ENCODE measurements around the gene EVPL.
"Not testable (repeated sequence)": the region's sequence is repeated elsewhere in the genome, so short reads cannot be mapped to it uniquely, and the experiment has no call there.

Gene EVPL

DNA sequence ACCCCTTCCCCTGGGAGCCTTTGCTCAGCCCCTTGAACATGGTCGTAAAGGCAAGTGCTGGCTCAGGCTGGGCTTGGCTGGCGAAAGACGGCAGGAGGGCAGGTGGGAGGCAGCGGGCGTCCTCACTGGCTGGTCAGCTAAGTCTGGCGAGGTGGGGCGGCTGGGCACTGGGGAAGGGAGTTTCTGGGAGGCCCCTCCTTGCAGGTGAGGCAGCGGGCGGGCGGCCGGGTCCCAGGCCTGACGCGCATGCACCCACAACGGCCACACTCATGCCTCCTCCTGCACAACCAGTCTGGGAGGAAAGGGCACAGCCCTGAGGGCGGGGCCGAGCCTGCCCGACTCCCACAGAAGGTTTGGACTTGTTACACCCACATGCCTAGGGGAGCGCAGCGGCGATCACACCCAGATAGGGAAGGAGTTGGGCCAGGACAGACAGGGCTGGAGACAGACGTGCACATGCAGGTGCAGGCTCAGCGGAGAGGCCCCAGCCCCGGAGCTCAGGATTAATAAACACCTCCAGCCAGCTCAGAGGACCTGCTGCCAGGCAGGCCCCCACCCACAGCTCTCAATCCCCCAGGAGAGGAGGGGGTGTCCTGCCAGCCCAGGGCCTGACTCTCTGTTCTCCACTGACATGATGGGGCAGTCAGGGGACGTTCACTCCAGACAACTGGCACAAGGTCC lies at the start of gene EVPL:
EVPL (minus strand) TSS at position 148 of the 681 bp plus-strand sequence; CDS start at position 40, 108 bp downstream.
- DNase-seq = no peak

DNA sequence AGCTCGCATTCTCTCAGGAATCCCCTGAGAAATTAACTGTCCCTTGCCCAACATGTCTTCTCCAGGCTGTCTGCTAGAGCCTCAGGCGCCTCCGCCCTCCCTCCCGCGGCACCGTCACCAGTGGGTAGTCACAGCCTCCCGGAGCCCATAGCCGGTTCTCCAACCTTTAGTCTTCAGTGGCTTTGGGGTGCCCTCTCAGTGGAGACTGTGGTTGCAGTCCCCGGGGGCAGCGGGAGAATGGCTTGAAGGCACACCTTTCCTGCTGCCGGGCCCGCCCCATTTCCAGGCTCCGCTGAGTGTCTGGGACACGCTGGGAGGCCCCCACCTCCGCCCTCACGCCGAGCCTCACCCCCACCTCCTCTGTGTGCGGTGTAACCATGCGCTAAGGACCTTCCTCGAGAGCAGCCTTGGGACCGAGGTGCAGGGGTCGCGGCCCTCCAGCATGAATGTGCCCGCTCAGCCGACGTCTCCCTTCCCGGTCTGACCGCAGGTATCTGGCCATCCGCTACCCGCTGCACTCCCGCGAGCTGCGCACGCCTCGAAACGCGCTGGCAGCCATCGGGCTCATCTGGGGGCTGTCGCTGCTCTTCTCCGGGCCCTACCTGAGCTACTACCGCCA lies 49.1 kb upstream of the EVPL start:
- DNase-seq = no peak

DNA sequence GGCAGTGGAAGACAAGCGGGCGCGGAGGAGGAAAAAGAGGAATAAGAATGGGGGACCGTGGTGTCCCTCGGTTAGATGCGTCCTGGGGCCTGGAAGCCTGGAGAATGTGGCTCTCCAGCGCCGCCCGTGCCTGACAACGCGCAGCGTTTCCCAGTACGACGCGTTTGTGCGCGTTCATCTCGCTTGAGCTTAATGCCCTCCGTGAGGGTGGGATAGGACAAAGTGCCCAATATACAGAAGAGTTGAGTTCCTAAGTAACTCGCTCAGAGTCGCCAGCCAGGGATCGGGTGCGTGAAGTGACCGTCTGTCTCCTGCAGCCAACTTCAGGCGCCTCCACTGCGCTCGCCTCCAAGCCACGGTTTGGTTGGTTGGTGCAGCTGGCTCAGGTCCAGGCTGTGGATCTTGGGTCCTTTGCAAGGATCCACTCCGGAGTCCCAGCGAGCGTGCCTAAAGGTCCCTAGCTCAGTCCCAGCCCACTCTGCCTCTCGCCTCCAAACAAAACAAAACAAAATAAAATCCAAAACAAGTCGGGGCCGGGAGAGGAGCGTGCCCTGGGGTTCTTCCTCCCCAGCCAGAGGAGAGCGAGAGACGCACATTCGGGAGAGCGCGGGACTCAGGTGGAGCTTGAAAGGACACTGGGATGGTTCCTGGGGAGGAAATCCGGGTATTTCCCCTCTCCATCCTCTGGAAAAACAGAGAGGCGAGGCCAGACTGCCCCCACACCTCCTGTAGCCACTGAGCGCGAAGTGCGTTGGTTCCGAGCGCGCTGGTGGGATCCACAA lies 48.4 kb upstream of the EVPL start:
- no peak for DNase-seq

GRCh38 chr17:76074390-76075363 lies 47.6 kb upstream of the EVPL start, which contains the start of gene GALR2:
Gene GALR2, plus strand, starts transcription at chr17:76074781. Its CDS starts 103 bp downstream, at chr17:76074884.
- DNase-seq = no peak

- DNase-seq = peak; percentile 78
Observed at GRCh38 chr17:76072148-76072858, 45.2 kb upstream of the EVPL start, which contains the start of gene SRP68. Gene SRP68, minus strand, starts transcription at chr17:76072517. Its CDS starts 26 bp downstream, at chr17:76072491.

DNA sequence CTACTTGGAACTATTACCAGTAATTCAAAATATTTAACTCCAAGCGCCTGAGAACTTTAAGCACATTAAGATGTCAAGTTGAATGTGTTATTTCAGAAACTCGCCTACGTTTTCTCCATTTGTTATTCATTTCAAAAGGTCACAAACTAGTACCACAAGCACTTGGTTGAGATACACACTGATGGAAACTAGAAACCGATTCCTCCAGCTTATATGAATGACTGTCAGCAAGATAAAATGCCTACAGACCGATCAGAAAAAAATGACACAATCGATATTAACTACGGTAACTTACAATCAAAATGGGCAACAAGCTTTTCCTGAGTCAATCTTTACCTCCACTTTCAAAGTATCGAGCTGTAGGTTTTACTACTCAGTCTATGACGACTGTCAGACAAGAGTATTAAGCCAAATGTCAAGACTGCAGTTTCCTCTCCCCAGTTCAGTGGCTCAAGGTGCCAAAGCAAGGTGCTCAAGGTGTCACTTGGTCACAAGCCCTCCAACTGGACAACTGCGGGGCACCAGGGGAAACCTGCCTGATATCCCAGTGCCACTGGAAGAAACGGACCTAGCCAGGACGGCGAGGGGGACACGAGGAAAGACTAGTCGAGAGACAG lies 44.5 kb upstream of the EVPL start:
- DNase-seq = no peak

DNA sequence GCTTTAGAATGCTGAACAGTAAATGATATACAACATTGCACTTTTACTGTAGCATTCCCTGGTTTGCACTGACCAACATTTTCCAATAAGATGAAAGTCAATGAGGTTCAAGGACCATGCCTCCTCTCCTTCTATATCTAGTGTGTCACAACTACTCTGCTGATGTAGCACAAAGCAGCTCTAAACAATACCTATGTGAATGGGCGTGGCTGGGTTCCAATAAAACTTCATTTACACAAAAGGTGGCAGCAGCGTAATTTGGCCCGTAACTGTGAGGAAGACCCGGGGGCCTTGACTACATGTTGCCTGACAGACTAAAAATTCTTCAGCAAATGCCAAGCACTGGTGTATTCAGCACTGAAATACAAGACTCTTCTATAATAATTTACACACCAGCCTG lies 38.7 kb upstream of the EVPL start:
- DNase-seq = no peak

DNA sequence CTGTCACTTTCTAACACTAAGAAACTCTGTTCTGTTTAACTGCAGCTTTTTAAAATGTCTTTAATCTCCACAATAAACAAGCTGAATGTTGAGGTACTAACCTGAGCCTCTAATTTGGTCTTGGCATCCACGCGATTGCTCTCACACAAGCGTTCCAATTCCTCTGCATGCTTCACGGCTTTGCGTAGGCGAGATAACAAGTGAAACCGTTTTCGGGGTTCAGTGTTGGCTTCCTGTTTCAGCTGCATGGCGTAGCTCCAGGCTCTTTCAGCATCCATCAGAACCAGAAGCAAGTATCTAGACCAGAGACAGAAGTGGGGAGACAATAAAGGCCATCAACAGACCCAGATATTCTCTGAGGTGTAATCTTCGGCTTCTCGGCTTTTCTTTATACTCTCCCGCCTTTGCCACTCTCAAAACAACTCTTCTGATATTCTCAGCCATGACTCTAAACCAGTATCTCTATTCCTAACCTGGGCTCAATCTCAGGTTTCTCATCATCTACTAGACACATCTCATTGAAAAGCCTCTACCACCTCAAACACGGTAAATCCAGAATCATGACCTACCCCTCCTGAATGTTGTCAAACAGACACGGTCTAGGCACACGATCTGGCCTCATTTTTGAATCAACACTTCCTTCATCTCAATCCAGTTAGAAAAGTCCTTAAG lies 36.9 kb upstream of the EVPL start:
- DNase-seq = peak; percentile 21

DNA sequence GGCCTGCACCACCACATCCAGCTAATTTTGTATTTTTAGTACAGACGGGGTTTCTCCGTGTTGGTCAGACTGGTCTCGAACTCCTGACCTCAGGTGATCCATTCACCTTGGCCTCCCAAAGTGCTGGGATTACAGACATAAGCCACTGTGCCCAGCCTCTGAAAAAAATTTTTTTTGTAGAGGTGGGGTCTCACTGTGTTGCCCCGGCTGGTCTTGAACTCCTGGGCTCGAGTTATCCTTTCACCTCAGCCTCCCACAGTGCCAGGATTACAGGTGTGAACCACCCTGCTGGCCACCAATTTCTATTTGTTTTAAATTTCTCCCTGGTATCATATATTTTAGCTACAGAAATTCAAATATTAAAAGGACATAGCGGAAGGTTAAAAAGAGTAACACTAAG lies 31.2 kb upstream of the EVPL start:
- DNase-seq = not testable (repeated sequence)

DNA sequence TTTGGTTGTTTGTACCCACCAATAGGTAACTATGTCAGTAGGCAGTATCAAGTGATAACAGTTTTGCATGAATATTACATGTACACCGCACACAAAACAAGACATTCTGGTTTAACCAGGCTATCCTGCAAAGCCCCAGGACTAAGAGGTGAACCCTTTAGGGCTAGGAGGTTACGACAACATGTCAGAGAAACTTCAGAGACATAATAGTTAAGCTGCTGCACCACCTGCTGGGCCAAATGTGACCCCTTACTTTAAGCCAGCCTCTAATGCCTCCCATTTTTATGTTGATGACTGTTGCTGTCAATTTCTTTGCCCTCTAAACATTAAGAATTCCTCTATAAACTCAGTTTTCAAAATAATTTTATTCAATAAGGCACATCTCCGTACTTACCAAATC lies 29.8 kb upstream of the EVPL start:
- DNase-seq = no peak

GRCh38 chr17:76054112-76054476 lies 27.0 kb upstream of the EVPL start:
- DNase-seq = no peak

- no peak for DNase-seq
Observed at GRCh38 chr17:76053246-76054111, 26.4 kb upstream of the EVPL start.

- DNase-seq = no peak
Observed at GRCh38 chr17:76051561-76051960, 24.5 kb upstream of the EVPL start.

DNA sequence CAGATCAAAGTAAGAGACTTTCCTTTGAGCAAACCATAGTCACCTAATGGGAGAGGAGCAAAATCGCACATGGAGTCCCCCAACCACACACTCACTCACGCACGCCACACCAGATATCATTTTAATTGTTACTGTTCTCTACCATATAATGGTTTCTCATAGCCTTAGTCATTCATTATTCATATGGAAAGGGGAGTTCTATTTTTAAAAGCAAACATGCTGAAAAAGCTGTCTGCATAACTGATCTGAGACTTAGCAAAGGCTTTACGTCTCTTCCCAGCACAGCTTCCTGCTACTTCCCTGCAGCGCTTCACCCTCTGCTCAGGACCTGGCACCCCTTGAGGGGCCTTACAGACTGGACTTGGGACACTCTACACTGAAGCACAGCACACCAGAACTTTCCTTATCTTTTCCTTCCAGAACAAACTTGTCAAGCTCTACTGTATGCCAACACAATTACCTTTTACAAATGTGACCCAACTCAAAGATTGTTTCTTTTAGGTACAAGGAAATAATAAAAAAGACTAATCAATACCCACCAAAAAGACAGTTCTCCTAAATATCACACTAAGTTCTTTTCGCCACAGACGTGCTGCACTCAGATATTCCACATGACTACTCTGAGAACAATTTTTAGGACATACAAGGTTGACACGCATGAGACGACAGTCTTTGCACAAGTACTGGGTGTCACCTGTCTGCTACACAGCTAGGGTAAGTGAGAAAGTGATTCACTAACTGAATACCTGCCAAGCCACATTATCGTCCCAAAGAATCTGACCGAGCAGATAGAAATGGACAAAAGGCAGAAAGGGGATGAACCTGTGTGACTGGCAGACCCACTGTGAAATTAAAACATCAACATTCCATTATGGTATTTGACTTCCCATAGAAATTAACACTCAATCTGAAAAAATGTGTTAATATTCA lies 23.7 kb upstream of the EVPL start:
- no peak for DNase-seq

DNA sequence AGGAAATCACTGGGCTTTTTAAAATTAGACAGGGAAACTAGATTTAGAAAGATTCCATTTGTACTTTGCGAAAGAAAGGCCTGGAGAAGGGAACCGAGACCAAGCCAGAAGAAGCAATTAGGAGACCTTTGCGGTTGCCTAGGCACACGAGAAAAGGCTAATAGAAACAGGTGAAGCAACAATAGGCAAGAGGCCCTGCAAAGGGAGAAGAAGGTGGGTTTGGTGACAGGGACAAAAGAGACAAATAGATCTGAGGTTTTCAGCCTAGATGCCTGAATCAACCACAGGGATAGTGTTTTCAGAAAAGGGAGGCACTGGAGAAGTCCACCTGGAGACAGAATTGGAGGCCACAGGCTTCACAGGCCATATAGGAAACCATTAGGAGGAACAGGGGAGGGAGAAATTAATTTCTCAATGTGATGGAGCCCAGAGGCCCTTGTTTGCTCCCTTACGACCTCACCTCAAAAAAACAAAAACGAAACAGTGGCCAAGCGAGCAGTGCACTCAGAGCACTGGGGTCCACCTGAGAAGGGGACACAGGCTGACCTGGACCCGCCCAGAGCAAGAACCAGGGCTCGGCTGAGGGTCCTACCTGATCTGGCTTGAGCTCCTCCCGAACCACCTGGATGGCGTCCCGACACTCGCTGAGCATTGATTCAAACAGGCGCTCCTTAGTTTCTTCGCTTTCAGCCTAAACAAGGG lies 22.9 kb upstream of the EVPL start:
- DNase-seq = no peak

DNA sequence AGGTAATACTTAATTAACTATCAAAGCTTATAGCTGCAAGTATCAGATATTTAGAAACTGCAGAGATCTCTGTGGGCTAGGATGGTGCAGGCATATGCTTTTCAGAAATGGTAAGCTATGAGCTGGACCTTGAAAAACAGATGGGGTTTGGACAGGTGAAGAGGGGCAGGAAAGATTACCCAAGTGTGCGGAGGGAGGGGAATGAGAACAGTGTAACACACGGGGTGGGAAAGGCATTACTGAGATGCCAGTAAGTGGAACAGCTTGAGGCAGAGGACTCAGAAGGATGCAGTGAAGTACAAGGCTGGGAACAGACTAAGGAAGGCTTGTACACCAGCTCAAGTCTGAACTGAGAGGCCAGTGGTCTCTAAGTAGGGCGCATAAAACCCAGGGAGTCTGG lies 22.1 kb upstream of the EVPL start:
- no peak for DNase-seq

GRCh38 chr17:76048711-76049110 lies 21.6 kb upstream of the EVPL start:
- no peak for DNase-seq

GRCh38 chr17:76048025-76048605 lies 21.0 kb upstream of the EVPL start:
- DNase-seq = no peak
